DOHH2 (cell line): ENCODE measurements around the gene CRHR1.

Experiments used
- H3F3A ChIP-seq: fragments of 200-600 bp; sonication (generic), shearing (Covaris generic); 2 replicates; pipeline ENCODE4 v1.6.0; 2016; ENCODE audit warnings: antibody characterized with exemption, mild to moderate bottlenecking; ENCODE audit not compliant: control insufficient read depth, insufficient read depth
- H3K27ac ChIP-seq: fragments of 200-600 bp; sonication (generic); 2 replicates; pipeline ENCODE4 v1.5.1; 2014; ENCODE audit warnings: low read depth, mild to moderate bottlenecking, low read length, moderate library complexity
- H3K27me3 ChIP-seq: fragments of 200-600 bp; sonication (generic); 2 replicates; pipeline ENCODE4 v1.6.1; 2014; ENCODE audit warnings: mild to moderate bottlenecking, low read length, mixed read lengths; ENCODE audit not compliant: control insufficient read depth
- H3K36me3 ChIP-seq: fragments of 200-600 bp; sonication (generic); 2 replicates; pipeline ENCODE4 v1.6.1; 2014; ENCODE audit warnings: mild to moderate bottlenecking, low read length, moderate library complexity, mixed read lengths; ENCODE audit not compliant: control insufficient read depth
- H3K4me1 ChIP-seq: fragments of 200-600 bp; sonication (generic); 2 replicates; pipeline ENCODE4 v1.6.1; 2014; ENCODE audit warnings: mild to moderate bottlenecking, low read length, mixed read lengths; ENCODE audit not compliant: control insufficient read depth
- H3K4me2 ChIP-seq: fragments of 200-600 bp; sonication (generic); 2 replicates; pipeline ENCODE4 v1.6.0; 2014; ENCODE audit warnings: mild to moderate bottlenecking, low read length, moderate library complexity
- H3K4me3 ChIP-seq: fragments of 200-600 bp; sonication (generic); 2 replicates; pipeline ENCODE4 v1.5.1; 2014; ENCODE audit warnings: mild to moderate bottlenecking, low read length, mixed read lengths
- H3K79me2 ChIP-seq: fragments of 200-600 bp; sonication (generic); 2 replicates; pipeline ENCODE4 v1.6.1; 2014; ENCODE audit warnings: mild to moderate bottlenecking, low read length, mixed read lengths; ENCODE audit not compliant: control insufficient read depth
- H3K9me2 ChIP-seq: fragments of 200-600 bp; sonication (generic); replicated peaks from 2 replicates; pipeline ENCODE4 v1.6.1; 2014; ENCODE audit warnings: mild to moderate bottlenecking, low read length, mixed read lengths; ENCODE audit not compliant: control insufficient read depth
- H3K9me3 ChIP-seq: fragments of 200-600 bp; sonication (generic); 2 replicates; pipeline ENCODE4 v1.6.1; 2014; ENCODE audit warnings: antibody characterized with exemption, low read length, mixed read lengths; ENCODE audit not compliant: control insufficient read depth, insufficient read depth
- H4K20me1 ChIP-seq: fragments of 200-600 bp; sonication (generic); 2 replicates; pipeline ENCODE4 v1.6.0; 2014; ENCODE audit warnings: low read depth, mild to moderate bottlenecking, antibody characterized with exemption, low read length, moderate library complexity; ENCODE audit not compliant: control insufficient read depth, insufficient read depth
- EZH2phosphoT487 ChIP-seq: fragments of 200-600 bp; sonication (generic); IDR thresholded peaks from 2 replicates; pipeline ENCODE4 v1.6.1; 2017; ENCODE audit warnings: borderline replicate concordance, mild to moderate bottlenecking, antibody characterized with exemption, low read length, moderate library complexity, mixed read lengths
- TF ChIP-seq, protein P1 (sequence below): fragments of 200-600 bp; sonication (generic); IDR thresholded peaks from one replicate; pipeline ENCODE4 v1.5.1; 2014; ENCODE audit warnings: antibody characterized with exemption, mild to moderate bottlenecking, low read depth, low read length; ENCODE audit not compliant: poor library complexity, severe bottlenecking

The CRHR1 gene

DNA sequence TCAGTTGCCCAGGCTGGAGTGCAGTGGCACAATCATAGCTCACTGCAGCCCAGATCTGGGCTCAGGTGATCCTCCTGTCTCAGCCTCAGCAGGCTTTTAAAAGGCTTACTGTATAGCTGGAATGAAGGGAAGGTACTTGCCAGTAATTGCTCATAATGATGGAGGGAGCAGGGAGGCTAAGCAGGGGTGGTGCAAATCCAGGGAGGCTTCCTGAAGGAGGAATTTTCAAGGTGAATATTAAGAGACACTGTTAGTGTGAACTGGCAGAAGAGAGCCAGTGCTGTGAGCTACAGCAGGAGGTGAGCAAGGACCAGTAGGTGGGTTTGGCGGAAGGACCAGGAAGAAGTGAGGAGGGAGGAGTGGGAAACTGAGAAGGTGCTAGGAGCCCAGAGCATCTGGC is 24.7 kb downstream of the CRHR1 start:
- H3K27me3 ChIP-seq = peaks cover 3% of the 10 kb centered on the region; the same call in 1 of the 2 replicates
- H3K4me2 ChIP-seq = no peak overlapping the region
- H3K79me2 ChIP-seq = no peaks in the 10 kb centered on the region
- no peaks in the 10 kb centered on the region for H3K9me3 ChIP-seq
- H3F3A ChIP-seq = no peaks in the 10 kb centered on the region
- no peaks in the 10 kb centered on the region for H3K36me3 ChIP-seq
- H3K27ac ChIP-seq = no peak overlapping the region
- no peak overlapping the region for H3K4me3 ChIP-seq
- no peaks in the 10 kb centered on the region for H3K9me2 ChIP-seq
- no peaks in the 10 kb centered on the region for H3K4me1 ChIP-seq
- no peak for TF ChIP-seq EZH2phosphoT487
- TF ChIP-seq, protein P1, sequence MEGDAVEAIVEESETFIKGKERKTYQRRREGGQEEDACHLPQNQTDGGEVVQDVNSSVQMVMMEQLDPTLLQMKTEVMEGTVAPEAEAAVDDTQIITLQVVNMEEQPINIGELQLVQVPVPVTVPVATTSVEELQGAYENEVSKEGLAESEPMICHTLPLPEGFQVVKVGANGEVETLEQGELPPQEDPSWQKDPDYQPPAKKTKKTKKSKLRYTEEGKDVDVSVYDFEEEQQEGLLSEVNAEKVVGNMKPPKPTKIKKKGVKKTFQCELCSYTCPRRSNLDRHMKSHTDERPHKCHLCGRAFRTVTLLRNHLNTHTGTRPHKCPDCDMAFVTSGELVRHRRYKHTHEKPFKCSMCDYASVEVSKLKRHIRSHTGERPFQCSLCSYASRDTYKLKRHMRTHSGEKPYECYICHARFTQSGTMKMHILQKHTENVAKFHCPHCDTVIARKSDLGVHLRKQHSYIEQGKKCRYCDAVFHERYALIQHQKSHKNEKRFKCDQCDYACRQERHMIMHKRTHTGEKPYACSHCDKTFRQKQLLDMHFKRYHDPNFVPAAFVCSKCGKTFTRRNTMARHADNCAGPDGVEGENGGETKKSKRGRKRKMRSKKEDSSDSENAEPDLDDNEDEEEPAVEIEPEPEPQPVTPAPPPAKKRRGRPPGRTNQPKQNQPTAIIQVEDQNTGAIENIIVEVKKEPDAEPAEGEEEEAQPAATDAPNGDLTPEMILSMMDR = no peak
- H4K20me1 ChIP-seq = no peaks in the 10 kb centered on the region

DNA sequence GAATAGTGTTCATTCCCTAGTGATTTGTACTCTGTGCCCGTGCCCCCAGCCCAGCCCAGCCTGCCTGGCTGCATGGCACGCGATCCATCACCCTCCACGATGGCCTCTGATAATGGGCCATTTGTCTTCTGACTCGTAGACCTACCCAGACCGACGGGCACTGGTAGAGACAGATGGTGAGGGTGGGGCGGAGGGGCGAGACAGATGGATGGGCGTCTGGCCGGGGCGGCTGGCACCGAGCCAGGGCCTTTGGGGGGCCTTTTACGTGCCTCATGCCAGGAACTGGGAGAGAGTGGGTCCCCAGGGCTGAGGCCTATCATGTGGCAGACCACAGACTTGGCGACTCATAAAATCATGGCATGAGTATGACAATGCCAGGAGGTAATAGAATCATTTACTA is 25.4 kb downstream of the CRHR1 start:
- TF ChIP-seq, protein P1 = no peak
- TF ChIP-seq EZH2phosphoT487 = no peak
- Histone ChIP-seq H3K4me3 (no peak overlapping the region), H3K79me2 (no peaks in the 10 kb centered on the region), H4K20me1 (no peaks in the 10 kb centered on the region), H3K4me2 (no peak overlapping the region), H3K27ac (no peak overlapping the region), H3K4me1 (no peaks in the 10 kb centered on the region), H3K27me3 (peaks cover 3% of the 10 kb centered on the region; the same call in 1 of the 2 replicates), H3K36me3 (no peaks in the 10 kb centered on the region), H3K9me3 (no peaks in the 10 kb centered on the region), H3F3A (no peaks in the 10 kb centered on the region), H3K9me2 (no peaks in the 10 kb centered on the region)

DNA sequence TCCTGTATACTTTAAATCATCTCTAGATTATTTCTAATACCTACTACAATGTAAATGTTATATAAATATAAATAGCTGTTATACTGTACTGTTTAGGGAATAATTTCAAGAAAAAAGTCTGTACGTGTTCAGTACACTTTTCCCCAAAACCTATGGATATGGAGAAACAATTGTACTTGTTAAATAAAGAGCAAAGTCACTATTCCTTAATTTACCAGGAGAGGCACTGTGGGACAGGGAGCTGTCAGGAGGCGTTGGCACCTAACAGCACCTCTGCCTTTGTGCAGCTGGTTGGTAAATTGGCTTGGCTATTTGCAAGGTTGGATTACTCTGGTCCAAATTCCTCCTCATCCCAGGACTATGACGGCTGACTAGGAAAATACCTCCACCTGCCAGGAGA is 28.0 kb downstream of the CRHR1 start:
- no peak overlapping the region for H3K4me3 ChIP-seq

More for the DNA sequence above, 28.0 kb downstream of the CRHR1 start:
- Histone ChIP-seq H3K9me2 (no peaks in the 10 kb centered on the region), H4K20me1 (no peaks in the 10 kb centered on the region), H3K79me2 (no peaks in the 10 kb centered on the region), H3K27me3 (no peaks in the 10 kb centered on the region), H3K9me3 (no peaks in the 10 kb centered on the region), H3K4me2 (no peak overlapping the region), H3F3A (no peaks in the 10 kb centered on the region), H3K27ac (no peak overlapping the region), H3K4me1 (no peaks in the 10 kb centered on the region), H3K36me3 (no peaks in the 10 kb centered on the region)
- TF ChIP-seq EZH2phosphoT487 = no peak
- TF ChIP-seq, protein P1 = no peak
